ENCODE measurements around the gene DNAJC10. TPM values are rescaled to one million over a fixed set of nuclear protein-coding genes. Genes with fewer than 3 reads are reported as not detected.

DNAJC10 gene
- total and polyA plus RNA-seq, 9 donors = 23.4 to 103 (median 65.7) TPM

DNA sequence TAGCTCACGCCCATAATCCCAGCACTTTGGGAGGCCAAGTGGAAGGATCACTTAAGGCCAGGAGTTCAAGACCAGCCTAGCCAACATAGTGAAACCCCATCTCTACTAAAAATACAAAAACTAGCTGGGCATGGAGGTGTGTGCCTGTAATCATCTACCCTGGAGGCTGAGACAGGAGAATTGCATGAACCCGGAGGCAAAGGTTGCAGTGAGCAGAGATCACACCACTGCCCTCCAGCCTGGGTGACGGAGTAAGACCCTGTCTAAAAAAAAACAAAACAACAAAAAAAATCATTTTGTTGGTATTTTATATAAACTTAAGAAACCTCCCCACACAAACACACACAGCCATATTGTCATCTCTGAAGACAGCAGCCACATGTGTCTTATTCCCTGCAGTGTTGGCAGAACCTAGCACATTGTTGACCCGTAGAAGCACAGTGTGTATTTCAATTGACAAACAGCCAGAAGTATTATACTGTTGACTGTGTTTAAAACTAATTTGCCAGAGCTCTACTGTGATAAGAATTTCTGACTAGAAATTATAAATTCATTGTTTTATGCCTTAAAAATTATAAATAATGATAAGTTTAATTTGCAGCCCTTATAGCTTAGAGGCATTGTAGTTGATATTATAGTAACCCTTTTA, 68.1 kb downstream of the DNAJC10 start:
- Histone ChIP-seq H3K27me3 (no peaks in the 10 kb centered on the region), H3K4me1 (ENCODE audit: insufficient read depth) (no peaks in the 10 kb centered on the region), H3K27ac (no peak overlapping the region), H3K36me3 (no peaks in the 10 kb centered on the region), H3K4me3 (no peak overlapping the region), H3K9me3 (no peaks in the 10 kb centered on the region)
- 57 to 72% (median 69%) methylated on average over 4 of the region's 4 CpGs for WGBS, 3 donors
- intact Hi-C loops (cut with DNase I) = loop anchor here in 1 of 4 donors (10.0 kb wide), 1 partner anchor 191 kb away; no protein-coding TSS in a partner anchor
- DNase-seq = no peak
- TF ChIP-seq, protein P1, sequence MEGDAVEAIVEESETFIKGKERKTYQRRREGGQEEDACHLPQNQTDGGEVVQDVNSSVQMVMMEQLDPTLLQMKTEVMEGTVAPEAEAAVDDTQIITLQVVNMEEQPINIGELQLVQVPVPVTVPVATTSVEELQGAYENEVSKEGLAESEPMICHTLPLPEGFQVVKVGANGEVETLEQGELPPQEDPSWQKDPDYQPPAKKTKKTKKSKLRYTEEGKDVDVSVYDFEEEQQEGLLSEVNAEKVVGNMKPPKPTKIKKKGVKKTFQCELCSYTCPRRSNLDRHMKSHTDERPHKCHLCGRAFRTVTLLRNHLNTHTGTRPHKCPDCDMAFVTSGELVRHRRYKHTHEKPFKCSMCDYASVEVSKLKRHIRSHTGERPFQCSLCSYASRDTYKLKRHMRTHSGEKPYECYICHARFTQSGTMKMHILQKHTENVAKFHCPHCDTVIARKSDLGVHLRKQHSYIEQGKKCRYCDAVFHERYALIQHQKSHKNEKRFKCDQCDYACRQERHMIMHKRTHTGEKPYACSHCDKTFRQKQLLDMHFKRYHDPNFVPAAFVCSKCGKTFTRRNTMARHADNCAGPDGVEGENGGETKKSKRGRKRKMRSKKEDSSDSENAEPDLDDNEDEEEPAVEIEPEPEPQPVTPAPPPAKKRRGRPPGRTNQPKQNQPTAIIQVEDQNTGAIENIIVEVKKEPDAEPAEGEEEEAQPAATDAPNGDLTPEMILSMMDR (IDR thresholded peaks at IDR 0.05) = no peak
- TF ChIP-seq EP300 (IDR thresholded peaks at IDR 0.05) (no peak), POLR2A (IDR thresholded peaks at IDR 0.05) (no peak)

DNA sequence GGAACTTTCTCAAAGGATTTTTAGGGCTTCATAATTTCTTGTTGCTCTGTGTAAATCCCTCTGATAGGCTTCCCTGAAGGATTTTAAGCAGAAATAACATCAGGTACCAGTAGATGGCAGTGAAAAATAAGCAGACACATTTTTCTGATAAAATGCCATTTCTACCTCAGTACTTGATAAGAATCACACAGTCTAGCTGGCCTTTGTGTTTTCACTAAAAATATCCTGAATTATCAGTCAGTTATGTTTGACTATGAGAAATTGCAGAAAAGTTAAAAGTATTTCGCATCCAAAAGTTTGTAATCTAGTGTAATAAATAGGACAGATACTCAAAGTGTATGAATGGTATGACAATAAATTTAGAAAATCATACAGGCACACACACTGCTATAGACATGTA, 68.7 kb downstream of the DNAJC10 start:
- 37 to 70% (median 66%) methylated on average over 1 of the region's 1 CpG for WGBS, 3 donors
- Histone ChIP-seq H3K4me1 (ENCODE audit: insufficient read depth) (no peaks in the 10 kb centered on the region), H3K27ac (no peak overlapping the region), H3K9me3 (no peaks in the 10 kb centered on the region), H3K27me3 (no peaks in the 10 kb centered on the region), H3K36me3 (no peaks in the 10 kb centered on the region), H3K4me3 (no peak overlapping the region)
- no peak for TF ChIP-seq POLR2A (IDR thresholded peaks at IDR 0.05)
- TF ChIP-seq, protein P1 (IDR thresholded peaks at IDR 0.05) = peak in 1 of 3 donors; percentile 10
- intact Hi-C loops (cut with DNase I) = loop anchor here in 1 of 4 donors (10.0 kb wide), 1 partner anchor 190 kb away; no protein-coding TSS in a partner anchor
- DNase-seq = no peak

DNA sequence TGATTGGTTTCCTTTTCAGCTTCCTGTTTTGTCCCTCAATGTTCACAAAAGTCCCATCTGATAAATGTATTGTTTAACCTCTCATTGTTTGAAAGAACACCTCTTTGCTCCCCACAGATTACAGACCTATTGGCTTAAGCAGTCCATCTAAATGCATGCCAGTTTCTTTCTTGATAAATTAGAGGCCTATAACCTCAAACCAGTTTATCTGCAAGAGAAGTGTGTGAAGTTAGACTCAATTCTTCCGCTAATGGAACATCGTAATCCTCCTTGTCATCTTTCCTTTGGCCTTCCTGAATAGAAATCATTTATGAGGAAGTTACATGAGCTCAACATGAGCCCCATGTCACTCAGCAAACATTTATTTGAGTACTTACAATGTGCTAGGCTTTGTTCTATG, 76.4 kb downstream of the DNAJC10 start:
- intact Hi-C loops (cut with DNase I) = no loop called here
- WGBS, 3 donors = 94 to 99% (median 97%) methylated on average over 2 of the region's 2 CpGs
- no peak for TF ChIP-seq POLR2A (IDR thresholded peaks at IDR 0.05)
- TF ChIP-seq EP300 (IDR thresholded peaks at IDR 0.05) = no peak
- TF ChIP-seq, protein P1 (IDR thresholded peaks at IDR 0.05) = no peak
- Histone ChIP-seq H3K9me3 (no peaks in the 10 kb centered on the region), H3K36me3 (no peaks in the 10 kb centered on the region), H3K4me3 (no peak overlapping the region), H3K4me1 (ENCODE audit: insufficient read depth) (no peaks in the 10 kb centered on the region), H3K27ac (no peak overlapping the region), H3K27me3 (no peaks in the 10 kb centered on the region)
- no peak for DNase-seq

DNA sequence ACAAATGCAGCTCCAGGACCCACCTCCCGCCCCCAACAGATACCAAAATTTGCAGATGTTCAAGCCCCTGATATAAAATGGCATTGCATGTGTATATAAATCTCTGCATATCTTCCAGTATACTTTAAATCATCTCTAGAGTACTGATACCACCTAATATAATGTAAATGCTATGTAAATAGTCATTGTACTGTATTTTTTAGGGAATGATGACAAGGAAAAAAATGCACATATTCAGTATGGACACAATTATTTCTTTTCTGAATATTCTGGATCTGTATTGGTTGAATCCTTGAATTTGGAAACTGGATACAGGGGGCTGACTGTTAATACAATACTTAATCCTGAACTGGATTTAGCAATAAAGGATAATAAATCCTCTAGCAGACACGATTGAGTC, 82.7 kb downstream of the DNAJC10 start:
- Histone ChIP-seq H3K4me1 (ENCODE audit: insufficient read depth) (no peaks in the 10 kb centered on the region), H3K4me3 (no peak overlapping the region), H3K27ac (no peak overlapping the region), H3K9me3 (no peaks in the 10 kb centered on the region), H3K36me3 (no peaks in the 10 kb centered on the region), H3K27me3 (no peaks in the 10 kb centered on the region)
- DNase-seq = no peak
- 67 to 72% (median 70%) methylated on average over 2 of the region's 2 CpGs for WGBS, 3 donors
- TF ChIP-seq, protein P1 (IDR thresholded peaks at IDR 0.05) = no peak
- TF ChIP-seq EP300 (IDR thresholded peaks at IDR 0.05) (no peak), POLR2A (IDR thresholded peaks at IDR 0.05) (no peak)
- intact Hi-C loops (cut with DNase I) = no loop called here

Measured in ovary (tissue), 9 donors.